ENCODE data around the gene PHOX2A.

Gene PHOX2A

DNA sequence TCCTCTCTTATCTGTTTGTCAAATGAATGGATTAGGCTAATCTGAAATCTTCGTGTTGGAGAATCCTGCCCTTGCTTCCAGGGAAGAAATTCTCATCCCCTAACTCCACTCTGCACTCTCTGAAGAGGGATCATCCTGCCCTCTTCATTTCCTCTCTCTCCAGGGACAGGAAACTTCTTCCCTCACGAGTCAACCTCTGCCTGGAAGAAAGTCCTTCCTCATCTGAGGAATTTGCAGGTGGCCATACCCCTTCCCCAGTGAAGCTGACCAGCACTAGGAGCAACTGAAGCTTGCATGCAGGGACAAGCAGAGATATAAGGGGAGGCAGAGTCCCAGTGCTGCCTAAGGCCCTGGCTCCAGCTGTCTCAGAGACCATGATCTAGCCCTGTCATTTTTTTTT, 3.6 kb upstream of the PHOX2A start:
- no peak for FAIRE-seq

DNA sequence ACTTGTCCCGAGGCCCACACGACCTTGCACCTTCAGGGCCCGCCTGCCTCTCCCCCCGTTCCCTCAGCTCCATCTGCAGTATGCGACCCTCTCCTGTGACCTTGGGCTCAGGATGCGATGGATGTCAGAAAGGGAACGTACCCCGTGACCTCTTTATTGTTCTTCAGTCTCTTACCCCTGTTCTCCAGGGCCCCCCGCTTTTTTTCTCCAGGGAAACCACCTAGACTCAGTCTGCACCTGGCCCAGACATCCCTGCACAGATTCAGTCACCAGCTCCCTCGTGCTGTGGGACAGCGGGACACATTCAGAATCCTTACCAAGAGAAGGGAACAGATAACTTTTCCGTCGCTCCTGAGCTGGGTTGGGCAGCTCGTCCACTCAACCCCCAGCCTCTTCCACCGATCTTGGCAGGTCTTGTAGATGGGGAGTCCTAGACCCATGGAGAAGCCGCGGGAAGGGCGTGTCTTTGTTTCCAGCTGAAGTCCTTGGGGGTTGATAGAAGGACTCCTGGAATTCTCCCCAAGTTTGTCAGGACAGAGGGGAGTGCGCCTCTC, 1.4 kb upstream of the PHOX2A start:
- FAIRE-seq, result no peak

GRCh38 chr11:72244361-72245262, 636 bp upstream of the PHOX2A start:
- no peak for FAIRE-seq

GRCh38 chr11:72243173-72244059, 560 bp downstream of the PHOX2A start:
- no peak for FAIRE-seq

DNA sequence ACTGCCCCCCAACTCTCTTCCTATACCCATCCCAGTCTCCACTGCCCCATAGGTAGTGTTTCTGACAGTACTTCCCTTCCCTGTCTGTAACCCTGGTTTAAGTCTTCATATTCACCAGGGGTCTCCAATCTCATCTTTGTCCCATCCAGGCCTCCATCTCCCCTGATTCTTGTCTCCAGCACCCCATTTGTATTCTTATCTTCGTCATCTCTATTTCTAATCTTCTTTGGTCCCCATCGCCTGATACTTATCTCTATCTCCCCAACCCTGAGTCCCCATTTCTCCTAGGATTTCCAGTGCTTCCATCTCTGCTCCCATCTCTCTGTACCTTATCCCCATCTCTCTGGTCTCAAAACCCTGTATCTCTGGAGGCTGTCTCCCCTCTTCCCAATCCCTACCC, 1.8 kb downstream of the PHOX2A start:
- no peak for FAIRE-seq

GRCh38 chr11:72241291-72241781, 2.6 kb downstream of the PHOX2A start:
- FAIRE-seq, result no peak

- FAIRE-seq, result no peak
Observed at GRCh38 chr11:72240461-72241290, 3.3 kb downstream of the PHOX2A start.

DNA sequence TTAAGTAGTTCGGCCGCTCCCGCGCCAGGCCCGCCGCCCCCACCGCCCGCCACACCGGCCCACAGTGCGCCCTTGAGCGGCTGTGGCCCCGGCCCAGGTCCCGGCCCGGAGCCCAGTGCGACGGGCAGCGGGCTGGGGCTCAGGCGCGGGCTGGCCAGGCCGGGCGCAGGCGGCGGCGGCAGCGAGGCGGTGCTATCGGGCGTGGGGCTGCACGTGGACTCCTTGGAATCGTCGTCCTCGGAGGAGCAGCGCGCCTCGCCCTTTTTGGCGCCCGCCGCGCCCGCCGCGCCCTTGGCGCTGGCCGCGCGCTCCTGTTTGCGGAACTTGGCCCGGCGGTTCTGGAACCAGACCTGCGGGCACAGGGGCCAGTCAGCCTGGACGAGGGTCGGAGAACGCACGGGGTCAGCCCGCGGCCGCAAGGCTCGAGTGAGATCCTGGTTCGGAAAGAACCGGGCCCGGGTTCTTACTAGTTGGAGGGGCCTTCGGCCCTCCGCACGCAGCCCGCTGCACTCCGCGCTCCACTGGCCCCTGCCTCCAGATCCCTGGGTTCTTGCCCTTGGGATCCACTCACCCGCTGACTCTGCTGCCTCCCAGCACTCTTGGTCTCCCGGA, 4.0 kb downstream of the PHOX2A start:
- FAIRE-seq, result no peak

- no peak for FAIRE-seq
Observed at GRCh38 chr11:72239313-72239848, 4.6 kb downstream of the PHOX2A start.

DNA sequence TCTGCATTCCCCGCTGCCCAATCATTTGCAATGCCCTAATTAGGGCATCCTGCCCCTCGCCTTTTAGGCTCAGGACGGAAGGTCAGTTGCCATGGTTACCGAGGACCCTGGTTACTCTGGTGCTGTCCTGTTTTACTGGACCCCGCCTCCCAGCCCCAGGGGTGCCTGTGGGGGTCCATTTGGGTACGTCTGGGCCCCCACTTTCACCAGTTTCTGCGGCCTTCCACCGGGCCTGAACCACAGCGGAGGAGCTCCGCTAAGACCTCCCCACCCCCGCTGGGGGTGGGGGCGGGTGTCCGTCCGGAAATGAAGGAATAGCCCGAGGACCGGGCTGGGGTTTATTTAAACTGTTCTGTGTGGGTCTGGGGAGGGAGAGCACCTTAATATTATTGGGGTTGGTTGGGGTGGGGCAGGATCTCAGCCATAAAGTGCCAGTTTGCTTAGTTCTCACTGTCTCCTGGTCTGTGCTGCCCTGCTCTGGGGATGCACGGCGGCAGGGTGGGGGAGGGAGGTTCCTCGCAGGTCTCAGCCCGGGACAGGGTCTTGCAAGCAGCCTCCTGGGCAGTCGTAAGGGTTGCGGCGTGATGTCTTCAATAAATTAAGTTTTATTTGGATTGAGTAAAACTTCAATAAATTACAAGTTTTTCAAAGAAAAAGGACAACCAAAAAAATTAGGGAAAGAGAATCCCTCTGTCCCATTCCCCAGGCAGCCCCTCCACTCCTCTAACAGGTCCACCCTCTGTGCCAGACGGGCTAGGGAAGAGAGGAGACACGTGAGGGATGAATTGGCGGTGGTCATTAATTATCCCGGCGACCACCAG, 5.3 kb downstream of the PHOX2A start:
- FAIRE-seq, result no peak

DNA sequence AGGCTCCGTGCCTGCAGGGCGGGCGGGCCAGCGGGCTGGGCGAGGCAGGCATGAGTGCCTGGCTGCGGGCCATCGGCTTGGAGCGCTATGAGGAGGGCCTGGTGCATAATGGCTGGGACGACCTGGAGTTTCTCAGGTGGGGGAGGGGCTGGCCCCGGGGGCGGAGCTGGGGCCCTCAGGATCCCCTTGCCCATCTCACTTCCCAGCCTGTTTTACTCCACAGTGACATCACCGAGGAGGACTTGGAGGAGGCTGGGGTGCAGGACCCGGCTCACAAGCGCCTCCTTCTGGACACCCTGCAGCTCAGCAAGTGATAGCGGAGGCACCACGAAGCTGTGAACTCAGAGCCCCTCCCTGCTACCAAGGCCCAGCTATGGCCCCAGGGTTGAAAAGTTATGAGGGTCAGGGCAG, 5.9 kb downstream of the PHOX2A start:
- no peak for FAIRE-seq

- FAIRE-seq, result no peak
Observed at GRCh38 chr11:72237112-72237931, 6.7 kb downstream of the PHOX2A start.

GRCh38 chr11:72236774-72237111, 7.2 kb downstream of the PHOX2A start:
- no peak for FAIRE-seq

DNA sequence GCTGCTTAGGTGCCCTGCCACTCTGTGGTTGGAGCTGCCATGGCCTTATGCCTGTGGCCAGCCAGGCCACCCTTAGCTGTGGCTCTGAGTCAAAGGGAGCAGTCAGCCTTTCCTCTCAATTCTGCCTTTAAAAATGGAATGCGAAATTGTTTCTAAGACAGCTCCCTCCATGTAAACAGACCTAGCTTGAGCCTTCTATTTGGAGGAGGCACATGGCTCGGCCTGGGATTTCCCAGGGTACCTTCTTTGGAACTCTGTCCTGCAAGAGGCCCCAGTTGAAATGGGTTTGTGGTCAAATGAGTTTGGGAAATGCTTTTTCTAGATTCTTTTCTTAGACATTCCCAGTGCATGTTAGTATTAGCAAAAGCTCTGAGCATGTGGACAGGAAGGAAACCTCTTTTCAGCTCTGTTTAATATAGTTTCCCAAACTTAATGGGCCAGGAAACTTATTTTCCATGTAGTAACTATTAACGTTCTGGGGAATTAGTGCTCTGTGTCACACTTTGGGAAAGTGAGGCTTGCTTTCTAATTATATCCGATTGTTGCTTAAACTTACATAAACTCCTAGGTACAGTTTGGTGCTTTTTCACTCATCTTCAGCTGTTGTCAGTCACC, 7.8 kb downstream of the PHOX2A start:
- FAIRE-seq, result no peak

DNA sequence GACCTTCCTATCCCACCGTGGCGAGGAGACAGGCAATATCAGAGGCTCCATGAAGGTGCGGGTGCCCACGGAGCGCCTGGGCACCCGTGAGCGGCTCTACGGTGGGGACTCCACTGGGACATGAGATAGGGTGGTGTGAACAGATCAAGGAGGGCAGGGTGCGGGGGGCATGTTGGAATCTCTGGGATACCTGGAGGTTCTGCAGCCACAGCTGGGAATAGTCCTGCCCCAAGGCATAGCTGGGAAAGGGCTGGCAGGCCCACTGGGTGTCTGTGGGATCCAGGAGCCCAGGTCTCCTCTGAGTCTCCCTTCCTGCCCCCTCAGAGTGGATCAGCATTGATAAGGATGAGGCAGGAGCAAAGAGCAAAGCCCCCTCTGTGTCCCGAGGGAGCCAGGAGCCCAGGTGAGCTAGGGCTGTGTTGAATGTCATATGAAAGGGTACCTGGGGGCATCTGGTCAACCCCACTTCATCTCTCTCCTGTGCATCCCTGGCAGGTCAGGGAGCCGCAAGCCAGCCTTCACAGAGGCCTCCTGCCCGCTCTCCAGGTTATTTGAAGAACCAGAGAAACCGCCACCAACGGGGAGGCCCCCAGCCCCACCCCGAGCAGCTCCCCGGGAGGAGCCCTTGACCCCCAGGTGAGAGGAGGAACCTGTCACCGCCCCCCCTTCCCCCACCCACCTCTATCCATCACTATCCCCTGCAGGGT, 8.5 kb downstream of the PHOX2A start:
- no peak for FAIRE-seq

DNA sequence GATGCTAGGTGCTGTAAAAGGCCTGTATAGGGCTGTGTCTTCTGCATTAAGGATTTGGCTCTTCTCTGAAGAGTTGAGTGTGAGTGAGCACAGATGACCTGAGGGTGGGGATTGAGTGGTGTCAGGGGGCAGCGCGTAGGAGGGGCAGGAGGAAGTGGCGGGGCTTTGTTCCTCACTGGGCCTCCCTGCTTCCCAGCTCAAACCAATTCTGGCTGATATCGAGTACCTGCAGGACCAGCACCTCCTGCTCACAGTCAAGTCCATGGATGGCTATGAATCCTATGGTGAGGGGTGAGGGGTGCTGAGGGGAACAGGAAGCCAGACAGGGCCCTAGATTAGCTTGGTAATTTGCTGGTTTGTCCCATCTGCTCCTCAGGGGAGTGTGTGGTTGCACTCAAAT, 9.1 kb downstream of the PHOX2A start:
- no peak for FAIRE-seq

DNA sequence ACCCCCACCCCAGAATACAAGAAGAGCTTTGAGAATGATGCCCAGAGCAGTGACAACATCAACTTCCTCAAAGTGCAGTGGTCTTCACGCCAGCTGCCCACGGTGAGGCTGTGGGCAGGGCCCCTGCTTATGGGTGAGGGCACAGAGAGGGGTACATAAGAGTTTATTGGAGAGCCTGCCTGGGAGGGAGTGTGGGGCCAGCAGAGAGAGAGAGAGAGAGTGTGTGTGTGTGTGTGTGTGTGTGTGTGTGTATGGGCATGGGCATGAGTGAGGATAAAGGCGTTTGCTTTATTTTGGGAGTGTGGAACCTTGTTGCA, 9.5 kb downstream of the PHOX2A start:
- no peak for FAIRE-seq

GRCh38 chr11:72233773-72234513, 10.0 kb downstream of the PHOX2A start:
- no peak for FAIRE-seq
